T47D (cell line): Measurements from ENCODE around the gene STXBP5.

Experiments used
- DNase-seq, 2 experiments: peaks; one replicate each; pipeline versions ENCODE4 v3.0.0 to v3.0.0-alpha.2; 2011 to 2012; ENCODE audit warnings: low read depth in 1 of 2, low spot score in 1 of 2
- JUND ChIP-seq: IDR thresholded peaks from 2 replicates; pipeline ENCODE4 v1.6.1; 2012; ENCODE audit warnings: low read depth
- in situ Hi-C: cut with HindIII; loops from 2 replicates; pipeline ENCODE4 v1.10.0; 2016; ENCODE audit warnings: low sequenced_read_pairs, low pct_unique_long_range_greater_than_20kb

Gene STXBP5

DNA sequence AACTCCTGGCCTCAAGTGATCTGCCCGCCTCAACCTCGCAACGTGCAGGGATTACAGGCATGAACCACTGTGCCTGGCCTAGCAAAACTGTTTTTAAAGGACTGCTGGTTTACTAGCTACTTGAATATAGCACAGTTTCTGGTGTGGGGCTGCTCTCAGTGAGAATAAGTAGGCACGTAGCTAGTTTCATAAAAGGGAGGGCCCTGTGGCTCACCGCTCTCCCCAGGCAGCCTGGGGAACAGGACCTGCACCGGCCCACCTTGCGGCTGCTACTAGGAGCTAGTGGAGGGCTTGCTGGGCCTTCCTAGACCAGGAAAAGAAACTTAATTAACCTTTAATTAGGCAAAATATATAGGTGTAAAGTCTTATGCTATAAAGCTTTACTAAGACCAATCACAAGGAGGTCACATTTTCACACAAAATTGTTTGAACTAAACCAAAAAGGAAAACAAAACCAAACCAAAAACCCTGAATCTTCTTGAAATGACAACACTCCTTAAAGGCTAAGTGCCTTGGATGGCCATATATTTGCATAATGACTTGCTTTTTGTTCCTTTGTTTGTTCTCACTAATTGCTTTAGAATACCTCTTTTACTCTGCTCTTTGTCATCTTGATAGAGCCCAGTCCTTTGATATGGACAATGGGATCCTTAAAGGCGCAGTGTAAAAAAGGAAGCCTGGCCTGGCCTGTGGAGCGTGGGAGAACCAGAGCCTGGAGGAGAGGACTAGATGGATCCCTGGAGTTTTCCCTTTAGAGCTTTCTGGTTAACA is 234.7 kb downstream of the STXBP5 start:
- DNase-seq = no peak
- in situ Hi-C loops = no loop called here

More for the DNA sequence above, 234.7 kb downstream of the STXBP5 start:
- TF ChIP-seq JUND = no peak
